GM21381 (cell line): Measurements from ENCODE around the gene CEP164.

Experiments
- ATAC-seq: cut with Tn5 transposase; IDR thresholded peaks from one replicate; pipeline ENCODE4 v1.9.1; 2021; ENCODE audit warnings: mild to moderate bottlenecking, moderate library complexity; ENCODE audit not compliant: unreplicated experiment

Gene CEP164

GRCh38 chr11:117327567-117328374 lies at the start of gene CEP164:
Gene CEP164, plus strand, starts transcription at chr11:117327854. Its CDS starts 10,733 bp downstream, at chr11:117338587.
- peak; percentile 96 for ATAC-seq

- ATAC-seq: no peak
These were observed 49.3 kb upstream of the CEP164 start for GRCh38 chr11:117278347-117278746.

- no peak for ATAC-seq
These were observed 47.8 kb upstream of the CEP164 start for GRCh38 chr11:117279711-117280376.

- ATAC-seq: no peak
These were observed 46.5 kb upstream of the CEP164 start for GRCh38 chr11:117281159-117281558.

- ATAC-seq: no peak
These were observed 45.8 kb upstream of the CEP164 start for GRCh38 chr11:117281869-117282268.

- ATAC-seq: no peak
These were observed 44.7 kb upstream of the CEP164 start for GRCh38 chr11:117282956-117283355.

GRCh38 chr11:117284053-117284452 lies 43.6 kb upstream of the CEP164 start:
- no peak for ATAC-seq

GRCh38 chr11:117286588-117286987 lies 41.1 kb upstream of the CEP164 start:
- no peak for ATAC-seq

- no peak for ATAC-seq
These were observed 40.0 kb upstream of the CEP164 start for GRCh38 chr11:117287668-117288067.

- ATAC-seq: no peak
These were observed 37.9 kb upstream of the CEP164 start for GRCh38 chr11:117289795-117290194.

GRCh38 chr11:117290809-117291396 lies 36.8 kb upstream of the CEP164 start, which contains the start of gene BACE1-AS:
Gene BACE1-AS, plus strand, starts transcription at chr11:117291346.
- no peak for ATAC-seq

GRCh38 chr11:117292616-117293015 lies 35.0 kb upstream of the CEP164 start:
- ATAC-seq: no peak

- ATAC-seq: no peak
These were observed 32.1 kb upstream of the CEP164 start for GRCh38 chr11:117295438-117296137.

GRCh38 chr11:117296881-117297280 lies 30.8 kb upstream of the CEP164 start:
- no peak for ATAC-seq

GRCh38 chr11:117298195-117298594 lies 29.5 kb upstream of the CEP164 start:
- no peak for ATAC-seq

- ATAC-seq: no peak
These were observed 28.0 kb upstream of the CEP164 start for GRCh38 chr11:117299351-117300282.

GRCh38 chr11:117300283-117300663 lies 27.4 kb upstream of the CEP164 start:
- ATAC-seq: no peak

GRCh38 chr11:117300773-117301172 lies 26.9 kb upstream of the CEP164 start:
- ATAC-seq: no peak

- no peak for ATAC-seq
These were observed 25.4 kb upstream of the CEP164 start for GRCh38 chr11:117302228-117302627.

- ATAC-seq: no peak
These were observed 24.6 kb upstream of the CEP164 start for GRCh38 chr11:117303101-117303500.
